GM12875 (cell line): ENCODE results near the gene HK1.

Experiments used
- H3K4me3 ChIP-seq: one replicate; pipeline ENCODE4 v1.5.1; 2011; ENCODE audit warnings: low read depth, low read length, control low read depth
- TF ChIP-seq, protein P1 (sequence below): IDR thresholded peaks from 2 replicates; pipeline ENCODE4 v1.5.1; 2011; ENCODE audit warnings: low read depth, mild to moderate bottlenecking, control low read depth, inconsistent platforms, low read length, moderate library complexity, borderline replicate concordance; ENCODE audit not compliant: insufficient read depth

HK1 gene

DNA sequence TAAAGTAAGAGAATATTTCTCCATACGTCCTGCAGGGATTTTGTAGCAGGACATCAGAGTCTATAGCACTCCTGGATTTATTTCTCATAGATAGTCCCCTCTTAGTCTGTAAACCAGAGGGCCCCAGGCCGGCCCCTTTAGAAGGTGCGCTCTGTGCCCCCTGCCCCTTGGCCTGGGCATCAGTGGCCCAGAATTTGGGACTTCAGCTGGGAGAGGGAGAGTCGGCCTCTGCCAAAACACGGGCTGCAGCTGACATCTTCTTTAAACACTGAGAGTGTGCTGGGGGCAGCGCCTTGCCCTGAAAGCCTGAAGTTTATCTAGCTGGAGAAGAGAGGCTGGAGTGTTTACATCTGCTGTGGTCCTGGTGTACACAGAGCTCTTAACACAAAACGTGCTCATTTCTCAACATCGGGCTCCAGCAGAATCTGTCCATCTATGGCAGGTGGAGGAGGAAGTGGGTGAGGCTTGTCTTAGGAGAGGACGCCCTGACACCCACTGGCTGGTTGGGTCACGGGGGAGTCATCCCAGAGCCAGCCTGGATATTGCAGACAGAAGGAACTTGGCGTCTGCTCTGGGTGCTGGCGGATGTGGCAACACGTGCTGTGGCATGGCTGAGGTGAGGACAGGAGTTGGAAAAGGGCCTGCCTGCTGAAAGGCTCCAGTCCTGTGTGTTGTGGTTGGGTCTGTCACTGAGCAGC lies 143.5 kb downstream of the HK1 start:
- H3K4me3 ChIP-seq, result no peak overlapping the region
- TF ChIP-seq, protein P1, sequence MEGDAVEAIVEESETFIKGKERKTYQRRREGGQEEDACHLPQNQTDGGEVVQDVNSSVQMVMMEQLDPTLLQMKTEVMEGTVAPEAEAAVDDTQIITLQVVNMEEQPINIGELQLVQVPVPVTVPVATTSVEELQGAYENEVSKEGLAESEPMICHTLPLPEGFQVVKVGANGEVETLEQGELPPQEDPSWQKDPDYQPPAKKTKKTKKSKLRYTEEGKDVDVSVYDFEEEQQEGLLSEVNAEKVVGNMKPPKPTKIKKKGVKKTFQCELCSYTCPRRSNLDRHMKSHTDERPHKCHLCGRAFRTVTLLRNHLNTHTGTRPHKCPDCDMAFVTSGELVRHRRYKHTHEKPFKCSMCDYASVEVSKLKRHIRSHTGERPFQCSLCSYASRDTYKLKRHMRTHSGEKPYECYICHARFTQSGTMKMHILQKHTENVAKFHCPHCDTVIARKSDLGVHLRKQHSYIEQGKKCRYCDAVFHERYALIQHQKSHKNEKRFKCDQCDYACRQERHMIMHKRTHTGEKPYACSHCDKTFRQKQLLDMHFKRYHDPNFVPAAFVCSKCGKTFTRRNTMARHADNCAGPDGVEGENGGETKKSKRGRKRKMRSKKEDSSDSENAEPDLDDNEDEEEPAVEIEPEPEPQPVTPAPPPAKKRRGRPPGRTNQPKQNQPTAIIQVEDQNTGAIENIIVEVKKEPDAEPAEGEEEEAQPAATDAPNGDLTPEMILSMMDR, result no peak

DNA sequence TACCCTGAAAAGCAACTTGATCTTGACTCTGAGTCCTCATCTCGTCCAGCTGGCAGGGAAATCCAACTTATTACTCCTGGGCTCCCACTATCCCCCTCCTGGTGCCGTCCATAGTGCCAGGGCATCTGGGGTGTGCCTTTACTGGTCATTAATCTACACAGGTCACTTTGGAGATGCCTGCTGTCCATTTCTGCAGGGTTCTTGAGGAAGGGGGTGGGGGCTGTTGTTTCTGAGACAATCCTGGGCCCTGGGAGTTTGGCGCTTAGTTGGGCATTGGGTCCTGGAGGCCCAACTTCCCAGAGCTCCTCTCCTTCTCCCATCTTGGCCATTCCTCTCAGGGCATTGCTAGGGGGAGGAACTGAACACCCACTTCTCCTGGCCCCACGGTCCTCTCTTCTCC lies 144.4 kb downstream of the HK1 start:
- TF ChIP-seq, protein P1, result no peak
- H3K4me3 ChIP-seq, result no peak overlapping the region

DNA sequence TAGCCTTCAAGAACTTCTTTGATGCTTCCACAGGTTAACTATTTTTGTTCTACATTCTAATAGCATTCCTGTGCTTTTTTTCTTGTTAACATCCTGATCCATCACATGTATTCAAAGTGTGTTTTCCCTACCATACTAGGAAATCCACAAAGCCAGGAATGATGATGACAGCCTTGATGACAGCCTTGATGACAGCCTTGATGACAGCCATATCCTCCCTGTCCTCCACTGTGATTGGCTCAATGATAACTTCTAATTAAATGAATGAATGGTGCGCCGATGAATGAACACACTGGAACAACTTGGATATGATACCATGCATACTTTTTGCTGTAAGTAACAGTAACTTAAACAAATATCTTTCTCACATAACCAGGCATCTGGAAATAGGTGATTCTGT lies 146.7 kb downstream of the HK1 start:
- TF ChIP-seq, protein P1, result no peak
- no peak overlapping the region for H3K4me3 ChIP-seq

DNA sequence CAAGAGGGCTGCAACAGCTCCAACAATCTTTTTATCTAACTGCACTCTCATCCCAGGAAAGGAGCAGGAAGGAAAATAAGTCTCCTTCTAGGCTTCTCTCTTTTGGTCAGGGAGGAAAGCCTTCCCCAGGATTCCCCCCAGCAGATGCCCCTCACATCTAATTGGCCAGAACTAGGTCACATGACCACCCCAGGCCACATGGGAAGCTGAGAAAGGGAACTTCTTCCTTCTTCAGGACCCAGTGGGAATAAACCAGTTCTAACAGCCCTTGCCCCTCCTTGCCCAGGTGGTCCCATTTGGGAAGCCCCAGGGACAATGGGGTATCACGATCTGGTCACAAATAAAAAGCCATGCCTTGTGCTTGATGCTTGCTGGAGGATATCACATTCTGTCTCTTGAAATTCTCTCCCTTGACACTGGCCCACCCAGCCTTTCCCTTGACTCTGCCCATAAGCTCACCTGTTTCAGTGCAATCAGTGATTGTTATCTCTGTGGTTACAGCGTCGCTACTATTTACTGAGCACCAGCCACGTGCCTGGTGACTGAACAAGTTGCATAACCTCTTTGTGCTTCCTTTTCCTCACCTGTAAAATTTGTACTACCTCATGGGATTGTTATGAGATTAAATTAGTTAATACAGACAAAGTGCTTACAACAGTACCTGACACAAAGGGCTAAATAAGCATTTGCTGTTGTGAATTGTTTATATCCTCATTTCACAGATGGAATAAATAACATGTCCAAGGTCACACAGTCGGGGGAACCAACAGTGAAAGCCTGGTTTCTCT lies 147.4 kb downstream of the HK1 start:
- no peak overlapping the region for H3K4me3 ChIP-seq
- TF ChIP-seq, protein P1, result no peak

DNA sequence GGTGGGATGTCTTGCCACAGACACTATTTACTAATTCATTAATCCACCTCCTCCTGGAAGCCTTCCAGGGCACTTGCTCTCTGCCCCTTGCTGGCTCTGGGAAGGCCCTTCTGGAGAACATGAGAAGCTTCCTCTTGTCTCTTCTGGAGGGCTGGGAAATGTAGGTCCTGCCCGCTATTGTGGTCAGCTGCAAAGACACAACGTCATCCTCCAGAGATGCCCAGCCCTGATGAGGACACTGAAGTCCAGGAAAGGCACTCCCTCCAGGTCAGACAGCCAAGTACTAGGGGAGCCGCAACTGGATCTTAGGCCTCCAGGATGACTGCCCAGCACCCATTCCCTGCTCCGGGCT lies 148.1 kb downstream of the HK1 start:
- TF ChIP-seq, protein P1, result no peak
- H3K4me3 ChIP-seq, result no peak overlapping the region

DNA sequence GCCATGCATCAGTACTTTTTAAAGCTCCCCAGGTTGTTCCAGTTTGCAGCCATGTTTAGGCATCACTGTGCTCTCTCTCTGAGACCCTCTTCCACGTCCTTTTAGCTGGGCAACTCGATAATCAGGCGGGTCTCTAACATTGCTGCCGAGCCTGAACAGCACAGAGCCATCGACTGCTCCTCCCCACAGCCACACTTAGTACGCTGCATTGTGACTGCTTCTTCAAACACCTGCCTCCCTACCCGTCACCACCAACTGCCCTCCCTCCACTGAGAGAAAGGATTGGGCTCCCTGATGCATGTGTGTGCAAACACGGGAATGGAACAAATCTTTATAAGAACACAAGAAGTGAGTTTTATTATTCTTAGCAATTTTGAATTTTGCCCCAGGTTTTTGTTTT lies 149.9 kb downstream of the HK1 start:
- H3K4me3 ChIP-seq, result no peak overlapping the region
- TF ChIP-seq, protein P1, result no peak

DNA sequence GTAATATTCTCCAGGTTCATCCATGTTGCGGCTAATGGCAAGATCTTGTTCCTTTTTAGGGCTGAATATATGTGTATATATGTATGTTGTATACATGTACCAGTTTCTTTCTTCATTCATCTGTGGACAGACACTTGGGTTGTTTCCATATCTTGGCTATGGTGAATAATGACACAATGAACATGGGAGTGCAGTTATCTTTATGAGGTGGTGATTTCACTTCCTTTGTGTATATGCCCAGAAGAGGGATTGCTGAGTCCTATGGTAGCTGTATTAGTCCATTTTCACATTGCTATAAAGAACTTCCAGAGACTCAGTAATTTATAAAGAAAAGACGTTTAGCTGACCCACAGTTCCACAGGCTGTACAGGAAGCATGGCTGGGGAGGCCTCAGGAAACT lies 155.9 kb downstream of the HK1 start:
- TF ChIP-seq, protein P1, result no peak
- H3K4me3 ChIP-seq, result no peak overlapping the region
